LNCaP clone FGC (cell line): ENCODE measurements around the gene ASPG.

Source experiments
- DNase-seq: peaks from one replicate; pipeline ENCODE4 v3.0.0-alpha.2; 2011; ENCODE audit warnings: low read depth
- H3K4me3 ChIP-seq: 2 replicates; pipeline ENCODE4 v1.5.1; 2011; ENCODE audit warnings: mild to moderate bottlenecking, low read depth, low read length, control low read depth
- TF ChIP-seq, protein P1 (sequence below): IDR thresholded peaks from 2 replicates; pipeline ENCODE4 v1.5.1; 2012; ENCODE audit warnings: mild to moderate bottlenecking; ENCODE audit not compliant: control insufficient read depth, insufficient read depth; ENCODE audit errors: extremely low read depth

The ASPG gene

GRCh38 chr14:104138718-104139459, 53.4 kb downstream of the ASPG start:
- H3K4me3 ChIP-seq, result no peak overlapping the region
- no peak for DNase-seq
- TF ChIP-seq, protein P1, sequence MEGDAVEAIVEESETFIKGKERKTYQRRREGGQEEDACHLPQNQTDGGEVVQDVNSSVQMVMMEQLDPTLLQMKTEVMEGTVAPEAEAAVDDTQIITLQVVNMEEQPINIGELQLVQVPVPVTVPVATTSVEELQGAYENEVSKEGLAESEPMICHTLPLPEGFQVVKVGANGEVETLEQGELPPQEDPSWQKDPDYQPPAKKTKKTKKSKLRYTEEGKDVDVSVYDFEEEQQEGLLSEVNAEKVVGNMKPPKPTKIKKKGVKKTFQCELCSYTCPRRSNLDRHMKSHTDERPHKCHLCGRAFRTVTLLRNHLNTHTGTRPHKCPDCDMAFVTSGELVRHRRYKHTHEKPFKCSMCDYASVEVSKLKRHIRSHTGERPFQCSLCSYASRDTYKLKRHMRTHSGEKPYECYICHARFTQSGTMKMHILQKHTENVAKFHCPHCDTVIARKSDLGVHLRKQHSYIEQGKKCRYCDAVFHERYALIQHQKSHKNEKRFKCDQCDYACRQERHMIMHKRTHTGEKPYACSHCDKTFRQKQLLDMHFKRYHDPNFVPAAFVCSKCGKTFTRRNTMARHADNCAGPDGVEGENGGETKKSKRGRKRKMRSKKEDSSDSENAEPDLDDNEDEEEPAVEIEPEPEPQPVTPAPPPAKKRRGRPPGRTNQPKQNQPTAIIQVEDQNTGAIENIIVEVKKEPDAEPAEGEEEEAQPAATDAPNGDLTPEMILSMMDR, result no peak

DNA sequence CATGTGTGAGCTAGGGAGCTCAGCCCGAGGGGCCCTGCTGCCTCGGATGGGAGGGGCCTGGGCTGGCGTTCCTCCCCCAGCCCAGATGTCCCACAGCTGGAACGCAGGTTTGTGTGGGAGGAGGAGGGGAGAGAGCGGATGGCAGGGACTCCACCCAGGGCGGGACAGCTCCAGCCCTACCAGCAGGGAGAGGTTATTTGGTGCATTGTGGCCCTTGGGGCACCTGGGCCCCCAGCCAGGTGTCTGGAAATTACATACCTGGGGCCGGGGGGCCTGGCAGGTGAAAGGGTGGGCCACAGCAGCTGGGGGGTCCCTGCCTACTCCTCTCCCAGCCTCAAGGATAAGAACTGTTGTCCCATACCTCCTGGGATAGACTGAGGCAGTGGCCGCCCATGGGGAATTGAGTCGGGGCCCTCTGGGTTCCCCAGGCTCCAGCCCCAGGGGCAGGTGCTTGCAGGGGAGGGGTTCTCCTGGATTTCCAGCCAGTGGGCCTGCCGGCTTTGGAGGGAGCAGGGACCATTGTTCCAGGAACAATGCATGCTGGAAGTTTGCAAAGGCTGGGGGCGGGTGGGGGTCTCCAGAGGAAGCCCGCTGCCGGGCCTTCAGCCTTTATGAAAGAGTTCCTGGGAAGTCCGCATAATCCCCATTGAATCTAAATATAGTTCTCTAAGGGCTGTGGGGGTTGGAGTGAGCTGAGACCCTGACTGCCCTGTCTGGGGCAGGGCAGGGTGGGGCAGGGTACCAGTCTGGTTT, 54.1 kb downstream of the ASPG start:
- no peak for DNase-seq
- H3K4me3 ChIP-seq, result no peak overlapping the region
- TF ChIP-seq, protein P1, result no peak

DNA sequence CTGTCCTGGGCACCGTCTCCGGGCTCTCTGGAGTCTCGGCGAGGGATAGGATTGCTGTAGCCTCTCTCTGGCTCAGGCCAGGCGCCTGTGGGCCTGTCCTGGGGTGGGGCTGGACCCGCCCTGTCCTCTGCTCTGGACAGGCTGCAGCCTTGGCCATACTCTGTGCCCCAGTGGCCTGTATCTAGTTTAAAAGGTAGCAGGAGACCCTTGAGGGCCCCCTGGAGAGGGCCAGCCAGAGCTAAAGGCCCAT, 54.6 kb downstream of the ASPG start:
- DNase-seq, result no peak
- TF ChIP-seq, protein P1, result no peak
- no peak overlapping the region for H3K4me3 ChIP-seq

DNA sequence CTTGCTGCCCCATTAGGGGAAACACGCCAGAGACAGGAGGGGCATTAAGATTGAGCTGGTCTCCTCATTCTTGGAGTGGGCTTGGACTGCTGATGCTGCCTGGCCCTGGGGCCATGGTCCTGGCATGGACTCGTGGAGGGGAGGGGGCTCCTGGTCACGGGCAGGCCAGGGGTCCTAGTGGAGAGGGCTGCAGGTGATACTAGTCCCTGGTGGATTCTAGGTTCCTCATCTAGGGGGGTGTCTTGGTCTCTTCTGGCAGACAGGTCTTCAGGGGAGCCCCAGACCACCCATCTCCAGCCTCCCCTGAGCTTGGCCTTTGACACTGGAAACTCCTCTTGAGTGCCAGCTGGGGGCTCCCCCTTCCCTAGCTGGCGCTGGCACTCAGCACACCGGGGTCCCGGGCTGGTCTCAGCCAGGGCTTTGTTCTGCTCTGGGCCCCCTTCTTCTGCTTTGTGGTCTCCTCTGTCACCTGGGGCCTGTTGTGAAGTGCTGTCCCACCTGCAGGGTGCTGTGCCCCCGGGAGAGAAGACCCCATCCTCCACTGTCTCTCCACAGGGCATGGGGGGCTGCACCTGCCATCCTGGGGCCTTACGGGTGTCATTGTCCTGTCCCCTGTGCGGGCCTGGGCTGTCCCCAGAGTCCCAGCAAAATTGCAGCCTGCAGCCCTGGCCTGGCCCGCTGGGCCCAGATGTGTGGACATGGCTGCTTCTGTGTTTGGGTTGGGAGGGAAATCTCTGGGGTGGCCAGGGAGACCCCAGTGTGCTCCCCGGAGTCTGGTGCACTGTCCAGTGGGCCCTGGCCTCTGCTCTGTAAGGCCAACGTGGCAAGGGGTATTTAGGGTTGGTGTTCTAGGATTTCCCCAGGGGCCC, 55.2 kb downstream of the ASPG start:
- TF ChIP-seq, protein P1, result no peak
- no peak for DNase-seq
- H3K4me3 ChIP-seq, result no peak overlapping the region

- DNase-seq, result no peak
- TF ChIP-seq, protein P1, result no peak
- no peak overlapping the region for H3K4me3 ChIP-seq
Observed at GRCh38 chr14:104141621-104142091, 56.2 kb downstream of the ASPG start.

DNA sequence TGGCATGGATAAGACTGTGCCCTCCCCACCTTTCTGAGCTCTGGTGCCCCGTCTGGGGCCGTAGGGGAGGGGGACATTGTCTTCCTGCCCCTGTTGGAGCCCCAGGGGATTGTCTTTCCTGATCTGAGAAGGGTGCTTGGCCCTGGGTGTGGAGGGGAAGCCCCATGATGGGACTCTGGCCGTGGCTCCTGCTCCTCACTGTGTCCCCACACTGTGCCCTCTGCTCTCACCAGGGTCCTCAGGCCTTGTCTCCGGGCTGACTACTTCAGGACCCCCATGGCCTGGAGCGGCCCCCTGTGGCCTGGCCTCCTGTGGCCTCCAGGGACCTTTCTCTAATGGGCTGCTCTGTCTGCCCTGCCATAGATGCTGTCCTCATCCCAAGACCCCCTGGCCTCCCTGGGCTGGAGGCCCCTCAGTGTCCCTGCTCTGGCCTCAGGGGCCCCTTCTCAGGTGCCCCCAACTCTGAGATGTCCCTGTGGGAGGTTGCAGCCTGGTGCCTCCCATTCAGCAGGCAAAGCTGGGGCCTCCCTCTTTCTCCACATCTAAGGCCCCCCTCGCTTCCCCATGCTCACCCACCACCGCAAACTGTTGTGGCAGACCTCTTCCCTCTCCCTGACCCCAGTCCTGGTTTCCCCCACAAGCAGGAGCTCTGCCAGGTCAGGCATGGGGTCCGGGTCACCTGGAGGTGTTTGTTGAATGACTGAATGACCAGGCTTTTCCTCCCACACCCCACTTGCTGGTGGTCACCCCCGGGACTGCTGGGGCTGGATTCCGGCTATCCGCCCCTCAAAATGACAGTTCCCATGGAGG, 56.8 kb downstream of the ASPG start:
- DNase-seq, result no peak
- no peak overlapping the region for H3K4me3 ChIP-seq
- TF ChIP-seq, protein P1, result no peak
